Stimulated activated CD8-positive, alpha-beta memory T cell treated with anti-CD3 and anti-CD28 coated beads, Interleukin-2, amount 100 ng/mL, for 1 hour (primary cell): ENCODE data around the gene MRAP2.
"Not testable (repeated sequence)": the region's sequence is repeated elsewhere in the genome, so short reads cannot be mapped to it uniquely, and the experiment has no call there.

ENCODE experiments used
- DNase-seq, 2 donors: peaks; one replicate each; pipeline ENCODE4 v3.0.0-alpha.2; 2020; ENCODE audit warnings: low read depth in 2 of 2

The MRAP2 gene

GRCh38 chr6:84077645-84078044 is 44.1 kb downstream of the MRAP2 start:
- no peak for DNase-seq

GRCh38 chr6:84078335-84078734 is 44.8 kb downstream of the MRAP2 start:
- no peak for DNase-seq

GRCh38 chr6:84081222-84081621 is 47.6 kb downstream of the MRAP2 start:
- DNase-seq = no peak

- DNase-seq = no peak
Observed at GRCh38 chr6:84082689-84083265, 49.2 kb downstream of the MRAP2 start.

GRCh38 chr6:84084705-84085104 is 51.1 kb downstream of the MRAP2 start:
- not testable (repeated sequence) for DNase-seq

- DNase-seq = no peak
Observed at GRCh38 chr6:84086056-84086455, 52.5 kb downstream of the MRAP2 start.

GRCh38 chr6:84086545-84087429 is 53.2 kb downstream of the MRAP2 start:
- DNase-seq = no peak

GRCh38 chr6:84089081-84089480 is 55.5 kb downstream of the MRAP2 start:
- DNase-seq = no peak

- DNase-seq = no peak
Observed at GRCh38 chr6:84089552-84089951, 56.0 kb downstream of the MRAP2 start.

- no peak for DNase-seq
Observed at GRCh38 chr6:84093441-84094435, 60.2 kb downstream of the MRAP2 start.

- no peak for DNase-seq
Observed at GRCh38 chr6:84095156-84095555, 61.6 kb downstream of the MRAP2 start.

- DNase-seq = no peak
Observed at GRCh38 chr6:84103029-84103428, 69.5 kb downstream of the MRAP2 start.

GRCh38 chr6:84105215-84105924 is 71.8 kb downstream of the MRAP2 start:
- DNase-seq = not testable (repeated sequence)

GRCh38 chr6:84107495-84107894 is 73.9 kb downstream of the MRAP2 start:
- no peak for DNase-seq

- DNase-seq = not testable (repeated sequence)
Observed at GRCh38 chr6:84111351-84111750, 77.8 kb downstream of the MRAP2 start.

GRCh38 chr6:84114933-84115594 is 81.5 kb downstream of the MRAP2 start:
- not testable (repeated sequence) for DNase-seq

- no peak for DNase-seq
Observed at GRCh38 chr6:84118191-84118590, 84.6 kb downstream of the MRAP2 start.

- no peak for DNase-seq
Observed at GRCh38 chr6:84119277-84119676, 85.7 kb downstream of the MRAP2 start.

GRCh38 chr6:84123186-84123585 is 89.6 kb downstream of the MRAP2 start:
- no peak for DNase-seq

GRCh38 chr6:84129588-84129987 is 96.0 kb downstream of the MRAP2 start:
- DNase-seq = not testable (repeated sequence)

- not testable (repeated sequence) for DNase-seq
Observed at GRCh38 chr6:84133385-84133784, 99.8 kb downstream of the MRAP2 start.
